Suprapubic skin (tissue), 3 donors: ENCODE results near the gene ZNF408.

Experiments used
- CTCF ChIP-seq, 2 donors: fragments of 200-600 bp in 1 of 2; fragments of 450-650 bp in 1 of 2; sonication (generic) in 1 of 2; IDR thresholded peaks; one replicate each; pipeline ENCODE4 v1.5.1; 2016 to 2019; ENCODE audit warnings: antibody characterized with exemption in 2 of 2, mild to moderate bottlenecking in 1 of 2, moderate library complexity in 1 of 2
- POLR2AphosphoS5 ChIP-seq, 3 donors: sonication (generic); formaldehyde crosslinking; IDR thresholded peaks; one replicate each; pipeline ENCODE4 v1.6.1; 2017; ENCODE audit warnings: antibody characterized with exemption in 3 of 3

- TF ChIP-seq CTCF (IDR thresholded peaks at IDR 0.05) (no peak), POLR2AphosphoS5 (IDR thresholded peaks at IDR 0.05) (no peak)
Observed at GRCh38 chr11:46678741-46679130, 22.1 kb upstream of the ZNF408 start.
